Adrenal gland (tissue), 5 donors: ENCODE results near the gene RNF40.

ENCODE experiments used
- POLR2A ChIP-seq, 2 donors: fragments of 450-650 bp; IDR thresholded peaks; one replicate each; pipeline ENCODE4 v1.6.1; 2017; ENCODE audit warnings: antibody characterized with exemption in 2 of 2, mild to moderate bottlenecking in 2 of 2, moderate library complexity in 1 of 2
- TF ChIP-seq, protein P1 (sequence below), 6 experiments: fragments of 450-650 bp in 4 of 6; fragments of 200-600 bp in 2 of 6; sonication (generic) in 1 of 6; IDR thresholded peaks; 1 replicate in 5 of 6; 2 replicates in 1 of 6; pipeline versions ENCODE4 v1.5.1 to v1.8.0; 2016 to 2021; ENCODE audit warnings: antibody characterized with exemption in 6 of 6, mild to moderate bottlenecking in 2 of 6, moderate library complexity in 1 of 6
- donor health status: DM: no; HTN: no; CAD: no.

DNA sequence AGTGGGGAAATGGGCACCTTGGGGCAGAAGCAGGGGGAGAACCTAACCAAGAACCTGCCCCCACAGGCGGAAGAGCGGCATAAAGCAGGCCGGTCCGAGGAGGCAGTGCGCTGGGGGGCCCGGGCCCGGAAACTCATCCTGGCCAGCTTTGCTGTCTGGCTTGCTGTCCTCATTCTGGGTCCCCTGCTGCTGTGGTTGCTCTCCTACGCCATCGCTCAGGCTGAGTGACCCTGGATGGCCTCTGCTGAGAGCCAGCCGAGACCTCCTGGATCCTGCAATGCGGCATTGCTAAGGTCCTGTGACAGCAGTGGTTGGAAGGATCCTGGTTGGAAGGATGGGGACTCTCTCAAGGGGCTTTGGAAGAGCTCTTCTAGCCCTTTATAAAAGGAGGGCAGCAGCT is 18.4 kb upstream of the RNF40 start:
- TF ChIP-seq, protein P1, sequence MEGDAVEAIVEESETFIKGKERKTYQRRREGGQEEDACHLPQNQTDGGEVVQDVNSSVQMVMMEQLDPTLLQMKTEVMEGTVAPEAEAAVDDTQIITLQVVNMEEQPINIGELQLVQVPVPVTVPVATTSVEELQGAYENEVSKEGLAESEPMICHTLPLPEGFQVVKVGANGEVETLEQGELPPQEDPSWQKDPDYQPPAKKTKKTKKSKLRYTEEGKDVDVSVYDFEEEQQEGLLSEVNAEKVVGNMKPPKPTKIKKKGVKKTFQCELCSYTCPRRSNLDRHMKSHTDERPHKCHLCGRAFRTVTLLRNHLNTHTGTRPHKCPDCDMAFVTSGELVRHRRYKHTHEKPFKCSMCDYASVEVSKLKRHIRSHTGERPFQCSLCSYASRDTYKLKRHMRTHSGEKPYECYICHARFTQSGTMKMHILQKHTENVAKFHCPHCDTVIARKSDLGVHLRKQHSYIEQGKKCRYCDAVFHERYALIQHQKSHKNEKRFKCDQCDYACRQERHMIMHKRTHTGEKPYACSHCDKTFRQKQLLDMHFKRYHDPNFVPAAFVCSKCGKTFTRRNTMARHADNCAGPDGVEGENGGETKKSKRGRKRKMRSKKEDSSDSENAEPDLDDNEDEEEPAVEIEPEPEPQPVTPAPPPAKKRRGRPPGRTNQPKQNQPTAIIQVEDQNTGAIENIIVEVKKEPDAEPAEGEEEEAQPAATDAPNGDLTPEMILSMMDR (IDR thresholded peaks at IDR 0.05): no peak
- no peak for TF ChIP-seq POLR2A (IDR thresholded peaks at IDR 0.05)
